RWPE1 (cell line): ENCODE data around the gene TIMM17B.
A peak's percentile ranks its signal among the peaks of the same experiment; 100 is the strongest.

Source experiments
- CTCF ChIA-PET: fragments of 350-600 bp; sonication (Branson Sonifier 250); formaldehyde crosslinking; extraction: SDS; loops from one replicate; lab custom pipeline; 2021; lab: Yijun Ruan, JAX
- POLR2A ChIA-PET: fragments of 400-600 bp; formaldehyde crosslinking; extraction: SDS; loops from one replicate; lab custom pipeline; 2020; ENCODE audit warnings: antibody characterized with exemption; ENCODE audit not compliant: low non-redundant PET; lab: Yijun Ruan, JAX
- DNase-seq: peaks from one replicate; pipeline ENCODE4 v3.0.0; 2012; ENCODE audit warnings: low spot score
- H3K27ac ChIP-seq: fragments of 450-650 bp; 2 replicates; pipeline ENCODE4 v1.5.1; 2017
- TF ChIP-seq, protein P1 (sequence below): fragments of 450-650 bp; conservative IDR thresholded peaks from 2 replicates; pipeline ENCODE4 v1.5.1; 2017; ENCODE audit warnings: low read depth, mild to moderate bottlenecking

The TIMM17B gene

DNA sequence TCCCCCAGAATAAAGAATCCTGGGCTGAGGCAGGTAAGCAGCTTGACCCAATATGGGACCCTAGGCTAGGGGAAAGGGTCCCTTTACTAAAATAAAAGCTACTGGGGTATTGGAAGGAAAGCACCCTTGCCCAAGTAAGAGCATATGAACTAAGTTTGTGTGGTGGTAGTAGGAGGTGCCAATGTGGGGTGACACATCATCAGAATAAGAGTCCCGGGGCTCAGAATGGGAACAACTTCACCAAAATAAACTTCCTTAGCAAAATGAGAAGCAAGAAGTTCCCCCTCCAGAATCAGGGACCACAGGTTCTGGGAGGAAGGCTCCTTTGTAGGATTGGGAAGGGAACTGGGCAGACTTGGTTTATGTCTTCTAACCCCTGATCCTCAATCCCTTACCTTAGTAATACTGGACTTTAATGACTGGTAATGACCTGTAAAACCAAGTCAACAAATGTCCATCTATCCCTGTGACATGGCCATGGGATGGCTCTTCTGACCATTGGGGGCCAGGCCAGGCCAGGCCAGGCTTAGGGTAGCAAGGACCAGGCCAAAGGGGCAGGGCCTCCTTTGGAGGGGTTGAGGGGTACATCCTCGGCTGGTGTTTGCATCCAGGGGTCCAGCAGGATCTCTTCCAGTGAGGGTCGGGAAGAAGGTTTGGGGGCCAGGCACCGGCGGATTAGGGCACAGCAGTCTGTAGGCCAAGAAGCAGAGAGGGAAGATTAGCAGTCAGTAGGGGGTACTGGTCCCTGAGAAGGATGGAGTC, 16.2 kb upstream of the TIMM17B start:
- CTCF ChIA-PET: no interaction called here
- no peak for DNase-seq
- H3K27ac ChIP-seq: no peak overlapping the region
- POLR2A ChIA-PET: no interaction called here
- TF ChIP-seq, protein P1, sequence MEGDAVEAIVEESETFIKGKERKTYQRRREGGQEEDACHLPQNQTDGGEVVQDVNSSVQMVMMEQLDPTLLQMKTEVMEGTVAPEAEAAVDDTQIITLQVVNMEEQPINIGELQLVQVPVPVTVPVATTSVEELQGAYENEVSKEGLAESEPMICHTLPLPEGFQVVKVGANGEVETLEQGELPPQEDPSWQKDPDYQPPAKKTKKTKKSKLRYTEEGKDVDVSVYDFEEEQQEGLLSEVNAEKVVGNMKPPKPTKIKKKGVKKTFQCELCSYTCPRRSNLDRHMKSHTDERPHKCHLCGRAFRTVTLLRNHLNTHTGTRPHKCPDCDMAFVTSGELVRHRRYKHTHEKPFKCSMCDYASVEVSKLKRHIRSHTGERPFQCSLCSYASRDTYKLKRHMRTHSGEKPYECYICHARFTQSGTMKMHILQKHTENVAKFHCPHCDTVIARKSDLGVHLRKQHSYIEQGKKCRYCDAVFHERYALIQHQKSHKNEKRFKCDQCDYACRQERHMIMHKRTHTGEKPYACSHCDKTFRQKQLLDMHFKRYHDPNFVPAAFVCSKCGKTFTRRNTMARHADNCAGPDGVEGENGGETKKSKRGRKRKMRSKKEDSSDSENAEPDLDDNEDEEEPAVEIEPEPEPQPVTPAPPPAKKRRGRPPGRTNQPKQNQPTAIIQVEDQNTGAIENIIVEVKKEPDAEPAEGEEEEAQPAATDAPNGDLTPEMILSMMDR: no peak

DNA sequence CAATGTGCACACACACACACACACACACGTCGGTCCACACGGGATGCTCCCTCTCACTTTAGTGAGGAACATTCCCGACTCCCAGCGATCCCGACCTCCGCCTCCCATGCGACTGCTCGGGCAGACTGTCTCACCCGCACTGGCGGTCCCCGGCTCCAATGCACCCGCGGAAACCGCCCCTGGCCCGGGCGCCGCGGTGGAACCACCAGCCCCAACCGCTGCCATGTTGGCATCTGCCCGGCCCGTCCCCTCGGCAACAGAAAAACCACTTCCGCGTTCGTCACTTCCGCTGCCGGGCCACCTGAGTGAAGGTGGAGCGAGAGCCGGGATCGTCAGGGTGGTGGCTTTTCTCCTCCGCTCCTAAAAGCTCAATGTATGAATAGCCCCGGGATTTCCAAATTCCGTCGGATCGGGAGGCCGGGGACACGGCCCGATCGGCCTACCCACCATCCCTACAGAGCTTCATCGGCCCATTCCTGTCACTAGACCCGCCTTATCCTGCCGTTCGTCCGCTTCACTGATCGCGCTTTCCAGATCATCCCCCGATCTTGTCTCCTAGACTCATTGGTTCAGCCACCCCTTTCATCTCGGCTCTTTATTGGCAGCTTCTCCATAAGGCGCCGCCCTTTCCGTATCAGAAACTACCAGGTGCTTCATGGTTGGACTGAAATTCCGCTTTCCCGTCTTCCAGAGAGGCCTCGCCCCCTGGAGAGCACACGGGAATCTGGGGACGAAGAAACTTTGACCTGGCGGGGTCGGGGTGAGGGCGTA, 14.0 kb upstream of the TIMM17B start, which contains the start of gene SLC35A2:
TSS of gene SLC35A2 (minus strand) at position 235 of the 771 bp plus-strand sequence. CDS start at position 225, 10 bp downstream.
- DNase-seq: peak; percentile 75
- CTCF ChIA-PET: no interaction called here
- POLR2A ChIA-PET: no interaction called here
- TF ChIP-seq, protein P1: no peak
- peak within 1 kb of the TSS; percentile 87 for H3K27ac ChIP-seq

DNA sequence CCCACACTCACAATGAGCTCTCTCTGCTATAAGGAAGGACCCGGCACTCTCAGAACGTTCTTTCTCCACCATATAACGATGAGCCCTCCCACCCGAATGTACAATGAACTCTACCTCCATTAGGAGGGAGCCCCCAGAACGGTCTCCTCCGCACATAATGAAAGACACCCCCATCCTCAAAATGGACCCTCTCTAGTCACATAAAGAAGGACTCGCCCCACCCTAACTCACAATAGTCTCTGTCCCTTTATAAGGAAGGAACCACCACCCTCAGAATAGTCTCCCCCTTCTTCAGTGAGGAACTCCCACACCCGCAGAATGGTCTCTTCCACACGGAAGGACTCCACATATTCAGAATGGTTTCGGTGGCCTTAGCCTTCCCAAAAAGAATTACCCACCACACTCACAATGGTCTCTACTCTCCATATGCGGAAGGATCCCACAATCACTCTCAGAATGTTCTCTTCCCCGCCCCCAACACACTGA, 13.4 kb upstream of the TIMM17B start:
- TF ChIP-seq, protein P1: no peak
- peak overlapping the region; percentile 87 for H3K27ac ChIP-seq
- CTCF ChIA-PET: no interaction called here
- POLR2A ChIA-PET: no interaction called here
- no peak for DNase-seq

DNA sequence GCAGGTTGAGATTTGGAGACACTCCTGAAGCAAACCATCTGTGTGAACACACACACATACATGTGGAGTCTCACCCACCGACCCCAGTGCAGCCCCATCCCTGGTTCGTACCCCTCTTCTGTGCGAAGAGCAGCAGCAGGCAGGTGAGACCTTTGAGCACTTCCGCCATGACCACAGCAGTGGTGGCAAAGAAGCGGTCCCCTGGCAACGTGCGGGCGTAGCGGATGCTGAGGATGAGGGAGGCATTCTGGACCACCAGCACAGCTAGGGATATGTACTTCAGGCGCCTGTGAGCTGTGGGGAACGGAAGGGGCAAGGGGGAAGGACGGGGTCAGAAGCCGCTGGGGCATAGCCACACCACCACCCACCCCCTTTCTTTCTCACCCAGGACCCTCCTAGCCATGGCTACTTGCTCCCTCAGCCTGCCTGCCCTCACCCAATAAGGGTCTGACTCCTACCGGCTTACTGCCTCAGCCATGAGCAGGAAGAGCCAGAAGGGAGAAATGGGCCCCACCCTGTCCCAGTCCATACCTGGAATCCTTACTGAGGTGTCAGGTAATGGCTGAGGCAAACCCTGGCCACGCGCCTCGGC, 12.2 kb upstream of the TIMM17B start:
- ChIA-PET CTCF (no interaction called here), POLR2A (no interaction called here)
- H3K27ac ChIP-seq: no peak overlapping the region
- TF ChIP-seq, protein P1: no peak
- DNase-seq: no peak

DNA sequence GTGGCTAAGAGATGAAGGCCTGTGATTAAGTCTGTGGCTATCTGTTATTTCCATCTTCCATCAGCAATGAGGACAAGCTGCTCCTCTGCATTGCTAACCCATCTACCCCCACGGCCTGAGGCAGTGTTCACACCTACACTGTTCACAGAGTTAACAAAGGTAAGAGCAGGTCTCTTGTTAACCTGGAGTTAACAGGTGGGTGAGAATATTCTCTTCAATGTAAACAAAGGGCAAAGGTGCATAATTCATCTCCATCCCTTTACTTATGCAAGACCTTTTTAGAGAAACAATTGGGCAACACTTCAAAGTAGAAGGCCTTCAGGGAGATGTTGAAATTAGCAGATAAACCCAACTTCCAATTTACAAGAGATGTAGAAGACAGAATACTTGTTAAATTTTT, 11.0 kb upstream of the TIMM17B start:
- POLR2A ChIA-PET: no interaction called here
- no peak overlapping the region for H3K27ac ChIP-seq
- CTCF ChIA-PET: no interaction called here
- DNase-seq: no peak
- TF ChIP-seq, protein P1: no peak
